H1 (cell line): ENCODE results near the gene PRDM5. TPM values are rescaled to one million over a fixed set of nuclear protein-coding genes. Genes with fewer than 3 reads are reported as not detected.

Experiments
- CTBP2 ChIP-seq: IDR thresholded peaks from 2 replicates; pipeline ENCODE4 v1.7.0; 2011; ENCODE audit warnings: borderline replicate concordance, mild to moderate bottlenecking, moderate library complexity, mixed read lengths, low read length; ENCODE audit not compliant: insufficient read depth, insufficient read length
- HDAC2 ChIP-seq, 2 experiments: fragments of 300-600 bp in 1 of 2; sonication (generic) in 1 of 2; IDR thresholded peaks; 2 replicates each; pipeline ENCODE4 v1.6.1; 2011 to 2012; ENCODE audit warnings: low read depth in 2 of 2, low read length in 2 of 2, mild to moderate bottlenecking in 2 of 2, moderate library complexity in 2 of 2, borderline replicate concordance in 1 of 2, inconsistent platforms in 1 of 2
- POLR2A ChIP-seq, 2 experiments: IDR thresholded peaks; 1 replicate in 1 of 2; 2 replicates in 1 of 2; pipeline ENCODE4 v1.6.1; 2011; ENCODE audit warnings: low read depth in 2 of 2, low read length in 2 of 2, mild to moderate bottlenecking in 2 of 2; ENCODE audit errors: control extremely low read depth in 1 of 2
- RXRA ChIP-seq: IDR thresholded peaks from 2 replicates; pipeline ENCODE4 v1.6.1; 2011; ENCODE audit warnings: low read depth, mild to moderate bottlenecking, low read length, moderate library complexity; ENCODE audit not compliant: insufficient read depth
- SP1 ChIP-seq: IDR thresholded peaks from 2 replicates; pipeline ENCODE4 v1.6.1; 2011; ENCODE audit warnings: low read depth, low read length
- SP2 ChIP-seq: IDR thresholded peaks from 2 replicates; pipeline ENCODE4 v1.6.1; 2012; ENCODE audit warnings: mild to moderate bottlenecking, low read length, inconsistent platforms
- polyA plus RNA-seq, 7 experiments: library from polyadenylated mRNA; depleted of rRNA in 3 of 7; stranded (reverse) in 5 of 7; unstranded in 2 of 7; fragments of >200 nt in 5 of 7; fragments of 200-250 nt in 2 of 7; gene quantifications; 1 replicate in 5 of 7; 2 replicates in 1 of 7; 4 replicates in 1 of 7; pipeline versions ENCODE4 v1.2.1 to v1.2.3, GENCODE V29; 2011 to 2013; ENCODE audit warnings: missing spikeins in 2 of 7, mixed read lengths in 2 of 7
- total RNA-seq: library from RNA; stranded (reverse); fragmentation: NEBNext Ultra II Directional; extraction: Animal tissue kit (Norgen Biotek cat#: 25700); gene quantifications from 2 replicates; pipeline ENCODE4 v1.2.1, GENCODE V29; 2021
- TF ChIP-seq, protein P1 (sequence below): fragments of 300-600 bp; sonication (generic); IDR thresholded peaks from 2 replicates; pipeline ENCODE4 v1.7.1; 2012; ENCODE audit warnings: low read length, moderate library complexity, mild to moderate bottlenecking, inconsistent platforms; ENCODE audit not compliant: insufficient replicate concordance
- TF ChIP-seq, protein P2 (sequence below): IDR thresholded peaks from 2 replicates; pipeline ENCODE4 v1.6.1; 2012; ENCODE audit warnings: low read length, inconsistent platforms
- TF ChIP-seq, protein P3 (sequence below): IDR thresholded peaks from 2 replicates; pipeline ENCODE4 v1.6.1; 2011; ENCODE audit warnings: low read depth, mild to moderate bottlenecking, low read length; ENCODE audit not compliant: insufficient read depth

PRDM5 gene
- total and polyA plus RNA-seq, 2 of the 8 experiments (the other 6 are each of a cell fraction or from before 2014, with no cell fraction given), result 8.2 to 23.4 TPM

DNA sequence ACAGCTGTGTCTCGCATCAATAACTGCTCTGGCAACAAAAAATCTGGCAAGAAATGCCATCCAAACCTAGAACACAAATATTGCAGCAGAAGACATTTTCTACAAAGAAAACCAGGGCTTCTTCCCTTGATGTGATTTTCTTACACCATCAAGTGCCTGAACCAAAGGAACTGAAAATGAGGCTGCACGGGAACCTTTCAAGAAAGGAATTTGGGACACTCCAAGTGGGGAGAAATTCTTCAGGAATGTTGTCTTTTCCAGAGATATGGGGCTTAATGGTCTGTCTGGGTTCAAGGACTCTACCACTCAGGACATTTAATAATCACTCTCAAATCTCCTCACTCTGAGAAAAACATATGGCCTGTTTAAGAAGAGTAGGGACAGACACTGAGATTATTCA lies 57.6 kb downstream of the PRDM5 start (continued):
- TF ChIP-seq, protein P1, sequence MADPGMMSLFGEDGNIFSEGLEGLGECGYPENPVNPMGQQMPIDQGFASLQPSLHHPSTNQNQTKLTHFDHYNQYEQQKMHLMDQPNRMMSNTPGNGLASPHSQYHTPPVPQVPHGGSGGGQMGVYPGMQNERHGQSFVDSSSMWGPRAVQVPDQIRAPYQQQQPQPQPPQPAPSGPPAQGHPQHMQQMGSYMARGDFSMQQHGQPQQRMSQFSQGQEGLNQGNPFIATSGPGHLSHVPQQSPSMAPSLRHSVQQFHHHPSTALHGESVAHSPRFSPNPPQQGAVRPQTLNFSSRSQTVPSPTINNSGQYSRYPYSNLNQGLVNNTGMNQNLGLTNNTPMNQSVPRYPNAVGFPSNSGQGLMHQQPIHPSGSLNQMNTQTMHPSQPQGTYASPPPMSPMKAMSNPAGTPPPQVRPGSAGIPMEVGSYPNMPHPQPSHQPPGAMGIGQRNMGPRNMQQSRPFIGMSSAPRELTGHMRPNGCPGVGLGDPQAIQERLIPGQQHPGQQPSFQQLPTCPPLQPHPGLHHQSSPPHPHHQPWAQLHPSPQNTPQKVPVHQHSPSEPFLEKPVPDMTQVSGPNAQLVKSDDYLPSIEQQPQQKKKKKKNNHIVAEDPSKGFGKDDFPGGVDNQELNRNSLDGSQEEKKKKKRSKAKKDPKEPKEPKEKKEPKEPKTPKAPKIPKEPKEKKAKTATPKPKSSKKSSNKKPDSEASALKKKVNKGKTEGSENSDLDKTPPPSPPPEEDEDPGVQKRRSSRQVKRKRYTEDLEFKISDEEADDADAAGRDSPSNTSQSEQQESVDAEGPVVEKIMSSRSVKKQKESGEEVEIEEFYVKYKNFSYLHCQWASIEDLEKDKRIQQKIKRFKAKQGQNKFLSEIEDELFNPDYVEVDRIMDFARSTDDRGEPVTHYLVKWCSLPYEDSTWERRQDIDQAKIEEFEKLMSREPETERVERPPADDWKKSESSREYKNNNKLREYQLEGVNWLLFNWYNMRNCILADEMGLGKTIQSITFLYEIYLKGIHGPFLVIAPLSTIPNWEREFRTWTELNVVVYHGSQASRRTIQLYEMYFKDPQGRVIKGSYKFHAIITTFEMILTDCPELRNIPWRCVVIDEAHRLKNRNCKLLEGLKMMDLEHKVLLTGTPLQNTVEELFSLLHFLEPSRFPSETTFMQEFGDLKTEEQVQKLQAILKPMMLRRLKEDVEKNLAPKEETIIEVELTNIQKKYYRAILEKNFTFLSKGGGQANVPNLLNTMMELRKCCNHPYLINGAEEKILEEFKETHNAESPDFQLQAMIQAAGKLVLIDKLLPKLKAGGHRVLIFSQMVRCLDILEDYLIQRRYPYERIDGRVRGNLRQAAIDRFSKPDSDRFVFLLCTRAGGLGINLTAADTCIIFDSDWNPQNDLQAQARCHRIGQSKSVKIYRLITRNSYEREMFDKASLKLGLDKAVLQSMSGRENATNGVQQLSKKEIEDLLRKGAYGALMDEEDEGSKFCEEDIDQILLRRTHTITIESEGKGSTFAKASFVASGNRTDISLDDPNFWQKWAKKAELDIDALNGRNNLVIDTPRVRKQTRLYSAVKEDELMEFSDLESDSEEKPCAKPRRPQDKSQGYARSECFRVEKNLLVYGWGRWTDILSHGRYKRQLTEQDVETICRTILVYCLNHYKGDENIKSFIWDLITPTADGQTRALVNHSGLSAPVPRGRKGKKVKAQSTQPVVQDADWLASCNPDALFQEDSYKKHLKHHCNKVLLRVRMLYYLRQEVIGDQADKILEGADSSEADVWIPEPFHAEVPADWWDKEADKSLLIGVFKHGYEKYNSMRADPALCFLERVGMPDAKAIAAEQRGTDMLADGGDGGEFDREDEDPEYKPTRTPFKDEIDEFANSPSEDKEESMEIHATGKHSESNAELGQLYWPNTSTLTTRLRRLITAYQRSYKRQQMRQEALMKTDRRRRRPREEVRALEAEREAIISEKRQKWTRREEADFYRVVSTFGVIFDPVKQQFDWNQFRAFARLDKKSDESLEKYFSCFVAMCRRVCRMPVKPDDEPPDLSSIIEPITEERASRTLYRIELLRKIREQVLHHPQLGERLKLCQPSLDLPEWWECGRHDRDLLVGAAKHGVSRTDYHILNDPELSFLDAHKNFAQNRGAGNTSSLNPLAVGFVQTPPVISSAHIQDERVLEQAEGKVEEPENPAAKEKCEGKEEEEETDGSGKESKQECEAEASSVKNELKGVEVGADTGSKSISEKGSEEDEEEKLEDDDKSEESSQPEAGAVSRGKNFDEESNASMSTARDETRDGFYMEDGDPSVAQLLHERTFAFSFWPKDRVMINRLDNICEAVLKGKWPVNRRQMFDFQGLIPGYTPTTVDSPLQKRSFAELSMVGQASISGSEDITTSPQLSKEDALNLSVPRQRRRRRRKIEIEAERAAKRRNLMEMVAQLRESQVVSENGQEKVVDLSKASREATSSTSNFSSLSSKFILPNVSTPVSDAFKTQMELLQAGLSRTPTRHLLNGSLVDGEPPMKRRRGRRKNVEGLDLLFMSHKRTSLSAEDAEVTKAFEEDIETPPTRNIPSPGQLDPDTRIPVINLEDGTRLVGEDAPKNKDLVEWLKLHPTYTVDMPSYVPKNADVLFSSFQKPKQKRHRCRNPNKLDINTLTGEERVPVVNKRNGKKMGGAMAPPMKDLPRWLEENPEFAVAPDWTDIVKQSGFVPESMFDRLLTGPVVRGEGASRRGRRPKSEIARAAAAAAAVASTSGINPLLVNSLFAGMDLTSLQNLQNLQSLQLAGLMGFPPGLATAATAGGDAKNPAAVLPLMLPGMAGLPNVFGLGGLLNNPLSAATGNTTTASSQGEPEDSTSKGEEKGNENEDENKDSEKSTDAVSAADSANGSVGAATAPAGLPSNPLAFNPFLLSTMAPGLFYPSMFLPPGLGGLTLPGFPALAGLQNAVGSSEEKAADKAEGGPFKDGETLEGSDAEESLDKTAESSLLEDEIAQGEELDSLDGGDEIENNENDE, result no peak
- TF ChIP-seq, protein P2, sequence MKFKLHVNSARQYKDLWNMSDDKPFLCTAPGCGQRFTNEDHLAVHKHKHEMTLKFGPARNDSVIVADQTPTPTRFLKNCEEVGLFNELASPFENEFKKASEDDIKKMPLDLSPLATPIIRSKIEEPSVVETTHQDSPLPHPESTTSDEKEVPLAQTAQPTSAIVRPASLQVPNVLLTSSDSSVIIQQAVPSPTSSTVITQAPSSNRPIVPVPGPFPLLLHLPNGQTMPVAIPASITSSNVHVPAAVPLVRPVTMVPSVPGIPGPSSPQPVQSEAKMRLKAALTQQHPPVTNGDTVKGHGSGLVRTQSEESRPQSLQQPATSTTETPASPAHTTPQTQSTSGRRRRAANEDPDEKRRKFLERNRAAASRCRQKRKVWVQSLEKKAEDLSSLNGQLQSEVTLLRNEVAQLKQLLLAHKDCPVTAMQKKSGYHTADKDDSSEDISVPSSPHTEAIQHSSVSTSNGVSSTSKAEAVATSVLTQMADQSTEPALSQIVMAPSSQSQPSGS, result no peak
- no peak for TF ChIP-seq POLR2A (IDR thresholded peaks at IDR 0.05; ENCODE audit: control extremely low read depth in 1 of 2, low read depth in 2 of 2, low read length in 2 of 2)
- no peak for TF ChIP-seq RXRA
- TF ChIP-seq CTBP2, result no peak
- TF ChIP-seq SP2, result no peak
- no peak for TF ChIP-seq HDAC2 (IDR thresholded peaks at IDR 0.05; ENCODE audit: borderline replicate concordance in 1 of 2, low read depth in 2 of 2, low read length in 2 of 2)
- TF ChIP-seq, protein P3, sequence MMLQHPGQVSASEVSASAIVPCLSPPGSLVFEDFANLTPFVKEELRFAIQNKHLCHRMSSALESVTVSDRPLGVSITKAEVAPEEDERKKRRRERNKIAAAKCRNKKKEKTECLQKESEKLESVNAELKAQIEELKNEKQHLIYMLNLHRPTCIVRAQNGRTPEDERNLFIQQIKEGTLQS, result no peak
- no peak for TF ChIP-seq SP1
